HEK293 (cell line): Measurements from ENCODE around the gene ZNF576.

Source experiments
- CTCF ChIA-PET: fragments of 350-600 bp; formaldehyde crosslinking; extraction: SDS; loops from one replicate; lab custom pipeline; 2021; ENCODE audit warnings: antibody characterized with exemption; lab: Yijun Ruan, JAX
- POLR2A ChIA-PET: fragments of 300-600 bp; formaldehyde crosslinking; extraction: SDS; loops from one replicate; lab custom pipeline; 2020; ENCODE audit warnings: antibody characterized with exemption, inconsistent platforms; lab: Yijun Ruan, JAX
- H3K27ac ChIP-seq: fragments of 200-500 bp; sonication (Bioruptor generic); 2 replicates; pipeline ENCODE4 v1.5.1; 2014; ENCODE audit warnings: low read depth, low read length, control low read depth, inconsistent platforms; ENCODE audit errors: extremely low read depth
- H3K36me3 ChIP-seq, 2 experiments: fragments of 200-500 bp in 1 of 2; sonication (Bioruptor generic) in 1 of 2; 1 replicate in 1 of 2; 2 replicates in 1 of 2; pipeline ENCODE4 v1.5.1; 2014 to 2017; ENCODE audit warnings: inconsistent platforms in 2 of 2, low read length in 2 of 2; ENCODE audit not compliant: control insufficient read depth in 2 of 2, insufficient read depth in 1 of 2
- H3K4me1 ChIP-seq: fragments of 200-500 bp; sonication (Bioruptor generic); 2 replicates; pipeline ENCODE4 v1.5.1; 2014; ENCODE audit warnings: mild to moderate bottlenecking, low read length, inconsistent platforms; ENCODE audit not compliant: control insufficient read depth, insufficient read depth
- H3K4me3 ChIP-seq: 2 replicates; pipeline ENCODE4 v1.5.1; 2011; ENCODE audit warnings: low read depth, mild to moderate bottlenecking, control low read depth, low read length, moderate library complexity
- H3K9me3 ChIP-seq: fragments of 200-500 bp; sonication (Bioruptor generic); 2 replicates; pipeline ENCODE4 v1.5.1; 2014; ENCODE audit warnings: low read depth, low read length, inconsistent platforms; ENCODE audit not compliant: control insufficient read depth, insufficient read depth
- BCL11B ChIP-seq: fragments of 450-650 bp; formaldehyde crosslinking; IDR thresholded peaks from 2 replicates; pipeline ENCODE4 v1.5.1; 2016; ENCODE audit warnings: low read depth, missing biosample characterization, missing genetic modification characterization
- KLF9 ChIP-seq: fragments of 450-650 bp; formaldehyde crosslinking; IDR thresholded peaks from 2 replicates; pipeline ENCODE4 v1.5.1; 2016; ENCODE audit warnings: missing biosample characterization, missing genetic modification characterization, low read depth
- SCRT1 ChIP-seq: fragments of 450-650 bp; formaldehyde crosslinking; IDR thresholded peaks from 2 replicates; pipeline ENCODE4 v1.5.1; 2016; ENCODE audit warnings: missing biosample characterization, missing genetic modification characterization, borderline replicate concordance
- ZBTB17 ChIP-seq: fragments of 450-650 bp; formaldehyde crosslinking; IDR thresholded peaks from 2 replicates; pipeline ENCODE4 v1.5.1; 2016; ENCODE audit warnings: missing biosample characterization, missing genetic modification characterization
- ZNF2 ChIP-seq: fragments of 450-650 bp; formaldehyde crosslinking; IDR thresholded peaks from 2 replicates; pipeline ENCODE4 v1.5.1; 2016; ENCODE audit warnings: missing biosample characterization, missing genetic modification characterization
- ZNF274 ChIP-seq, 2 experiments: fragments of 200-500 bp in 1 of 2; fragments of 450-650 bp in 1 of 2; sonication (Bioruptor generic) in 1 of 2; formaldehyde crosslinking in 1 of 2; IDR thresholded peaks; 2 replicates each; pipeline versions ENCODE4 v1.5.1 to v1.6.1; 2014 to 2016; ENCODE audit warnings: borderline replicate concordance in 1 of 2, inconsistent platforms in 1 of 2, low read length in 1 of 2, missing biosample characterization in 1 of 2, missing genetic modification characterization in 1 of 2
- ZNF335 ChIP-seq: fragments of 450-650 bp; formaldehyde crosslinking; conservative IDR thresholded peaks from 2 replicates; pipeline ENCODE4 v1.5.1; 2016; ENCODE audit warnings: missing biosample characterization, missing genetic modification characterization
- ZNF391 ChIP-seq: fragments of 450-650 bp; formaldehyde crosslinking; IDR thresholded peaks from 2 replicates; pipeline ENCODE4 v1.5.1; 2016; ENCODE audit warnings: low read depth, missing biosample characterization, missing genetic modification characterization, borderline replicate concordance
- ZNF473 ChIP-seq: fragments of 450-650 bp; formaldehyde crosslinking; IDR thresholded peaks from 2 replicates; pipeline ENCODE4 v1.5.1; 2017; ENCODE audit warnings: missing biosample characterization, missing genetic modification characterization
- ZNF660 ChIP-seq: fragments of 450-650 bp; IDR thresholded peaks from 2 replicates; pipeline ENCODE4 v1.5.1; 2018; ENCODE audit warnings: missing biosample characterization, mild to moderate bottlenecking, missing genetic modification characterization
- ZNF76 ChIP-seq: fragments of 450-650 bp; formaldehyde crosslinking; IDR thresholded peaks from 2 replicates; pipeline ENCODE4; 2016; ENCODE audit warnings: low read depth, missing biosample characterization, missing genetic modification characterization, borderline replicate concordance
- ZNF777 ChIP-seq: fragments of 450-650 bp; formaldehyde crosslinking; IDR thresholded peaks from 2 replicates; pipeline ENCODE4 v1.5.1; 2017; ENCODE audit warnings: missing biosample characterization, missing genetic modification characterization, borderline replicate concordance
- TF ChIP-seq, protein P1 (sequence below): fragments of 450-650 bp; formaldehyde crosslinking; IDR thresholded peaks from 2 replicates; pipeline ENCODE4 v1.5.1; 2016; ENCODE audit warnings: missing biosample characterization, missing genetic modification characterization
- TF ChIP-seq, protein P2 (sequence below): fragments of 450-650 bp; formaldehyde crosslinking; IDR thresholded peaks from 2 replicates; pipeline ENCODE4 v1.5.1; 2016; ENCODE audit warnings: missing biosample characterization, missing genetic modification characterization
- TF ChIP-seq, protein P3 (sequence below): fragments of 450-650 bp; formaldehyde crosslinking; IDR thresholded peaks from 2 replicates; pipeline ENCODE4 v1.5.1; 2017; ENCODE audit warnings: missing biosample characterization, missing genetic modification characterization

ZNF576 gene

DNA sequence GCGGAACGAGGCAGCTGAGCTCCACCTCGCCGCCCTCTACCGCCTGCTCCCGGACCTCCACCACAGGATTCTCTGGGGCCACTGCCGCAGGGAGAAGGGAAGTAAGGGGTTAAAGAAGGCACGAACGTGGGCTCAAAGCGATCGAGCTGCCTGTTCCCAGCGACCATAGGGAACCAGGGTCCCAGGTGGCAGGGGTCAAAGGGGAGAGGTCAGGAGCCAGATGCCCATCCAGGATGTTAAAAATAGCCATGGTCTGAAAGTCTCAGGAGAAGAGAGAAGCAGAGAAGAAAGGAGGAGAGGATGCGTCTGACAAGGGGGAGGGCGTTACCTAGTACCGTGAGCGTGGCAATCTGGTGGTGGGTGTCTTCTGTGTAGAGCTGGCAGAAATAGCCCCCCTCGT lies 30.4 kb downstream of the ZNF576 start:
- TF ChIP-seq, protein P1, sequence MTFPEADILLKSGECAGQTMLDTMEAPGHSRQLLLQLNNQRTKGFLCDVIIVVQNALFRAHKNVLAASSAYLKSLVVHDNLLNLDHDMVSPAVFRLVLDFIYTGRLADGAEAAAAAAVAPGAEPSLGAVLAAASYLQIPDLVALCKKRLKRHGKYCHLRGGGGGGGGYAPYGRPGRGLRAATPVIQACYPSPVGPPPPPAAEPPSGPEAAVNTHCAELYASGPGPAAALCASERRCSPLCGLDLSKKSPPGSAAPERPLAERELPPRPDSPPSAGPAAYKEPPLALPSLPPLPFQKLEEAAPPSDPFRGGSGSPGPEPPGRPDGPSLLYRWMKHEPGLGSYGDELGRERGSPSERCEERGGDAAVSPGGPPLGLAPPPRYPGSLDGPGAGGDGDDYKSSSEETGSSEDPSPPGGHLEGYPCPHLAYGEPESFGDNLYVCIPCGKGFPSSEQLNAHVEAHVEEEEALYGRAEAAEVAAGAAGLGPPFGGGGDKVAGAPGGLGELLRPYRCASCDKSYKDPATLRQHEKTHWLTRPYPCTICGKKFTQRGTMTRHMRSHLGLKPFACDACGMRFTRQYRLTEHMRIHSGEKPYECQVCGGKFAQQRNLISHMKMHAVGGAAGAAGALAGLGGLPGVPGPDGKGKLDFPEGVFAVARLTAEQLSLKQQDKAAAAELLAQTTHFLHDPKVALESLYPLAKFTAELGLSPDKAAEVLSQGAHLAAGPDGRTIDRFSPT (tag by site-specific recombination), result peak; percentile 34; the same call in 1 of the 2 replicates
- TF ChIP-seq SCRT1 (tag by site-specific recombination) (no peak), ZNF2 (no peak), ZNF473 (tag by site-specific recombination) (no peak), KLF9 (tag by site-specific recombination) (no peak), ZNF76 (tag by site-specific recombination) (no peak), BCL11B (0 out of 2 replicates have a peak, but pooled peaks have one; percentile 62), ZNF274 (IDR thresholded peaks at IDR 0.05; ENCODE audit: low read length) (no peak), ZNF274 (tag by site-specific recombination; IDR thresholded peaks at IDR 0.05; ENCODE audit: borderline replicate concordance) (no peak), ZNF335 (no peak), ZNF777 (tag by site-specific recombination) (peak; percentile 34; the same call in 1 of the 2 replicates), ZNF660 (tag by site-specific recombination) (no peak)
- TF ChIP-seq, protein P2, sequence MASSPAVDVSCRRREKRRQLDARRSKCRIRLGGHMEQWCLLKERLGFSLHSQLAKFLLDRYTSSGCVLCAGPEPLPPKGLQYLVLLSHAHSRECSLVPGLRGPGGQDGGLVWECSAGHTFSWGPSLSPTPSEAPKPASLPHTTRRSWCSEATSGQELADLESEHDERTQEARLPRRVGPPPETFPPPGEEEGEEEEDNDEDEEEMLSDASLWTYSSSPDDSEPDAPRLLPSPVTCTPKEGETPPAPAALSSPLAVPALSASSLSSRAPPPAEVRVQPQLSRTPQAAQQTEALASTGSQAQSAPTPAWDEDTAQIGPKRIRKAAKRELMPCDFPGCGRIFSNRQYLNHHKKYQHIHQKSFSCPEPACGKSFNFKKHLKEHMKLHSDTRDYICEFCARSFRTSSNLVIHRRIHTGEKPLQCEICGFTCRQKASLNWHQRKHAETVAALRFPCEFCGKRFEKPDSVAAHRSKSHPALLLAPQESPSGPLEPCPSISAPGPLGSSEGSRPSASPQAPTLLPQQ (tag by site-specific recombination), result no peak
- TF ChIP-seq, protein P3, sequence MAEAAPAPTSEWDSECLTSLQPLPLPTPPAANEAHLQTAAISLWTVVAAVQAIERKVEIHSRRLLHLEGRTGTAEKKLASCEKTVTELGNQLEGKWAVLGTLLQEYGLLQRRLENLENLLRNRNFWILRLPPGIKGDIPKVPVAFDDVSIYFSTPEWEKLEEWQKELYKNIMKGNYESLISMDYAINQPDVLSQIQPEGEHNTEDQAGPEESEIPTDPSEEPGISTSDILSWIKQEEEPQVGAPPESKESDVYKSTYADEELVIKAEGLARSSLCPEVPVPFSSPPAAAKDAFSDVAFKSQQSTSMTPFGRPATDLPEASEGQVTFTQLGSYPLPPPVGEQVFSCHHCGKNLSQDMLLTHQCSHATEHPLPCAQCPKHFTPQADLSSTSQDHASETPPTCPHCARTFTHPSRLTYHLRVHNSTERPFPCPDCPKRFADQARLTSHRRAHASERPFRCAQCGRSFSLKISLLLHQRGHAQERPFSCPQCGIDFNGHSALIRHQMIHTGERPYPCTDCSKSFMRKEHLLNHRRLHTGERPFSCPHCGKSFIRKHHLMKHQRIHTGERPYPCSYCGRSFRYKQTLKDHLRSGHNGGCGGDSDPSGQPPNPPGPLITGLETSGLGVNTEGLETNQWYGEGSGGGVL (tag by site-specific recombination), result no peak
- no peak overlapping the region for H3K27ac ChIP-seq
- H3K4me1 ChIP-seq, result no peaks in the 10 kb centered on the region
- POLR2A ChIA-PET, result interaction anchor here (1.3 to 1.6 kb wide), 2 partner anchors 27 to 76 kb away, joined by 3 to 5 read pairs; no protein-coding TSS in a partner anchor
- H3K9me3 ChIP-seq, result no peaks in the 10 kb centered on the region
- CTCF ChIA-PET, result interaction anchor here (0.8 to 1.0 kb wide), 3 partner anchors 16 to 72 kb away, joined by 3 to 4 read pairs (median 3); no protein-coding TSS in a partner anchor
- H3K36me3 ChIP-seq, result peaks cover 5 to 17% of the 10 kb centered on the region in 2 experiments
- H3K4me3 ChIP-seq, result no peak overlapping the region

DNA sequence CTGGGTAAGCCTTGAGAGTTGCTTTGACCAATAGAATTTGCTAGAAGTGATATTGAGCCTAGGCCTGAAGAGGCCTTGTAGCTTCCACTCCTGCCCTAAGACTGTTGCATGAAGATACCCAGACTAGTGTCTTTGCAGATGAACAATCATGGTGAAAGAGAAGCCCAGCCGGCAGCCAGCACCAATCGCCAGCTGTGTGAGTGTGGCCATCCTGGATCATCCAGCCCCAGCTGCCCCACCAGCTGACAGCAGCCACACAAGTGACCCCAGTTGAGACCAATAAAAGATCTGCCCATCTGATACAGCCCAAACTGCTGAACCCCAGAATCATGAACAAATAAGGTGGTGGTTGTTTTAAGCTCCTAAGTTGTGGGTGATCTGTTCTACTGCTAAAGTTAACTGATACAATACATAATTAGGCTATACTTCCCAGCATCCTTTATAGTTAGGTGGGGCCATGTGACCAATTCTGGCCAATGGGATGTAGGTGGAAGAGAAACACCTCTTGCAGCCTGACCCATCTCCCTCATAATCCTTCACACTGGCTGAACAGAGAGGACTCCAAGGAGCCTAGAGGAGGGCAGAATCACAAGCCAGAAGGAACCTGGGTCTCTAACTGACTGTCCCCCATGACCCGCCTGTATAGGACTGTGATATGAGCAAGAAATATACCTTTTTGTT lies 32.4 kb downstream of the ZNF576 start:
- H3K4me3 ChIP-seq, result no peak overlapping the region
- H3K9me3 ChIP-seq, result no peaks in the 10 kb centered on the region
- POLR2A ChIA-PET, result interaction anchor here (0.8 to 1.4 kb wide), 6 partner anchors 9 to 198 kb away, joined by 3 to 6 read pairs (median 3); partner anchors contain the start of genes CADM4, IRGQ, ZNF283 and ZNF428
- H3K36me3 ChIP-seq, result peaks cover 5 to 15% of the 10 kb centered on the region in 2 experiments
- no peak overlapping the region for H3K27ac ChIP-seq
- no peak for TF ChIP-seq ZNF391 (tag by site-specific recombination)
- peak; percentile 84 for TF ChIP-seq ZBTB17 (tag by site-specific recombination)
- CTCF ChIA-PET, result interaction anchor here (0.8 to 1.7 kb wide), 5 partner anchors 9 to 87 kb away, joined by 3 to 7 read pairs (median 4); no protein-coding TSS in a partner anchor
- H3K4me1 ChIP-seq, result no peaks in the 10 kb centered on the region
